NB4 (cell line): ENCODE results near the gene TSEN2.

ENCODE experiments used
- DNase-seq: peaks from one replicate; pipeline ENCODE4 v3.0.0; 2010; ENCODE audit warnings: low read depth
- H3K4me3 ChIP-seq: one replicate; pipeline ENCODE4 v1.5.1; 2011; ENCODE audit warnings: mild to moderate bottlenecking, low read depth, low read length, moderate library complexity
- CTCF ChIP-seq: IDR thresholded peaks from one replicate; pipeline ENCODE4 v1.5.1; 2012; ENCODE audit warnings: low read depth, low read length
- MAX ChIP-seq: IDR thresholded peaks from 2 replicates; pipeline ENCODE4 v1.6.1; 2011; ENCODE audit warnings: low read depth, low read length
- MYC ChIP-seq: IDR thresholded peaks from 2 replicates; pipeline ENCODE4 v1.6.1; 2011; ENCODE audit warnings: low read depth, low read length
- POLR2A ChIP-seq: IDR thresholded peaks from 2 replicates; pipeline ENCODE4 v1.6.1; 2011; ENCODE audit warnings: mild to moderate bottlenecking; ENCODE audit not compliant: insufficient read length; ENCODE audit errors: extremely low read depth

Gene TSEN2

GRCh38 chr3:12544652-12545472 is 60.6 kb downstream of the TSEN2 start:
- H3K4me3 ChIP-seq = no peak overlapping the region

GRCh38 chr3:12545473-12545791 is 61.2 kb downstream of the TSEN2 start, which contains the start of gene MKRN2OS:
Gene MKRN2OS, minus strand, starts transcription at chr3:12545499. Its CDS starts 35 bp downstream, at chr3:12545464.
- TF ChIP-seq MYC (no peak), POLR2A (no peak), MAX (no peak), CTCF (no peak)
- no peak for DNase-seq

More at GRCh38 chr3:12544652-12545472, 60.6 kb downstream of the TSEN2 start:
- no peak for DNase-seq
- TF ChIP-seq MYC = no peak
- no peak for TF ChIP-seq MAX
- no peak for TF ChIP-seq POLR2A
- TF ChIP-seq CTCF = no peak

GRCh38 chr3:12549971-12550760 is 65.9 kb downstream of the TSEN2 start:
- no peak for DNase-seq
- no peak overlapping the region for H3K4me3 ChIP-seq
- TF ChIP-seq CTCF (no peak), MAX (no peak), POLR2A (no peak), MYC (no peak)

More at GRCh38 chr3:12545473-12545791, 61.2 kb downstream of the TSEN2 start, which contains the start of gene MKRN2OS:
- no peak within 1 kb of the TSS for H3K4me3 ChIP-seq

GRCh38 chr3:12553921-12554391 is 69.7 kb downstream of the TSEN2 start:
- no peak for TF ChIP-seq CTCF
- peak; percentile 25 for TF ChIP-seq POLR2A
- TF ChIP-seq MAX = no peak
- no peak for TF ChIP-seq MYC
- DNase-seq = peak; percentile 65
- H3K4me3 ChIP-seq = peak overlapping the region; percentile 73

GRCh38 chr3:12556314-12556689 is 72.0 kb downstream of the TSEN2 start:
- TF ChIP-seq POLR2A = no peak
- TF ChIP-seq MYC = no peak
- no peak for TF ChIP-seq CTCF
- TF ChIP-seq MAX = no peak
- DNase-seq = no peak

More at GRCh38 chr3:12556314-12556689, 72.0 kb downstream of the TSEN2 start:
- H3K4me3 ChIP-seq = peak overlapping the region; percentile 66
